Right atrium auricular region (tissue), 2 donors: Measurements from ENCODE around the gene FOXO1. TPM values are rescaled to one million over a fixed set of nuclear protein-coding genes. Genes with fewer than 3 reads are reported as not detected.

ENCODE experiments used
- DNase-seq: peaks from one replicate; pipeline ENCODE4 v3.0.0-alpha.2; 2019; ENCODE audit warnings: low spot score
- H3K27ac ChIP-seq, 2 donors: fragments of 200-600 bp; sonication (generic); 1 replicate in 1 of 2; 2 replicates in 1 of 2; pipeline ENCODE4 v1.5.1; 2016 to 2019
- H3K27me3 ChIP-seq, 2 donors: fragments of 200-600 bp; sonication (generic); one replicate each; pipeline versions ENCODE4 v1.5.1 to v1.6.0; 2017 to 2019
- H3K36me3 ChIP-seq: fragments of 200-600 bp; sonication (generic); one replicate; pipeline ENCODE4 v1.5.1; 2016
- H3K4me1 ChIP-seq, 2 donors: fragments of 200-600 bp; sonication (generic); one replicate each; pipeline versions ENCODE4 v1.5.1 to v1.6.0; 2017 to 2019
- H3K4me3 ChIP-seq, 2 donors: fragments of 200-600 bp; sonication (generic); 1 replicate in 1 of 2; 2 replicates in 1 of 2; pipeline ENCODE4 v1.5.1; 2017 to 2019; ENCODE audit warnings: mild to moderate bottlenecking in 1 of 2, moderate library complexity in 1 of 2
- H3K9me3 ChIP-seq, 2 donors: fragments of 200-600 bp; sonication (generic); one replicate each; pipeline ENCODE4 v1.5.1; 2019
- total RNA-seq, 2 donors: library from RNA; depleted of rRNA; stranded (reverse); fragments of >200 nt; gene quantifications; one replicate each; pipeline ENCODE4 v1.1.0, GENCODE V29; 2016
- TF ChIP-seq, protein P1 (sequence below), 2 donors: fragments of 200-600 bp; sonication (generic); IDR thresholded peaks; one replicate each; pipeline ENCODE4 v1.5.1; 2019; ENCODE audit warnings: antibody characterized with exemption in 2 of 2

FOXO1 gene
- total RNA-seq, 2 donors from 2014 or later: 17.3 to 32.7 TPM

DNA sequence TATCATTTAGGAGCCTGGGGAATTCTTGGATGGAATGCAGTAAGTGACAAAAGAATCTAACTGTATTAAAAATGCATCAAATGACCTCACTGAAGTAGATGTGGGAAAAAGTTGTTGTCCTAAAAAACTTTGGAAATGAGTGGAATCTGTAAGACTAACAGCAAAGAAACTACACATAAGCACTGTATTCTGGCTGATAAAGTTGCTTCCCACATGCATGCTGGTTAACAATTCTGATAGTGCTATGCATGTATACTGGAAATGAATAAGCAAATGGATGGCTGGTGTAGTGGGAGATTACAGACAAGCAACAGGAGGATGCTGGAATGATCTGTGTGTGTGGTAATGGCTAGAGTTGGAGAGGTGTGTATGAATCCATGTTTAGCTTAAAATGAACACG, 138.5 kb downstream of the FOXO1 start:
- TF ChIP-seq, protein P1, sequence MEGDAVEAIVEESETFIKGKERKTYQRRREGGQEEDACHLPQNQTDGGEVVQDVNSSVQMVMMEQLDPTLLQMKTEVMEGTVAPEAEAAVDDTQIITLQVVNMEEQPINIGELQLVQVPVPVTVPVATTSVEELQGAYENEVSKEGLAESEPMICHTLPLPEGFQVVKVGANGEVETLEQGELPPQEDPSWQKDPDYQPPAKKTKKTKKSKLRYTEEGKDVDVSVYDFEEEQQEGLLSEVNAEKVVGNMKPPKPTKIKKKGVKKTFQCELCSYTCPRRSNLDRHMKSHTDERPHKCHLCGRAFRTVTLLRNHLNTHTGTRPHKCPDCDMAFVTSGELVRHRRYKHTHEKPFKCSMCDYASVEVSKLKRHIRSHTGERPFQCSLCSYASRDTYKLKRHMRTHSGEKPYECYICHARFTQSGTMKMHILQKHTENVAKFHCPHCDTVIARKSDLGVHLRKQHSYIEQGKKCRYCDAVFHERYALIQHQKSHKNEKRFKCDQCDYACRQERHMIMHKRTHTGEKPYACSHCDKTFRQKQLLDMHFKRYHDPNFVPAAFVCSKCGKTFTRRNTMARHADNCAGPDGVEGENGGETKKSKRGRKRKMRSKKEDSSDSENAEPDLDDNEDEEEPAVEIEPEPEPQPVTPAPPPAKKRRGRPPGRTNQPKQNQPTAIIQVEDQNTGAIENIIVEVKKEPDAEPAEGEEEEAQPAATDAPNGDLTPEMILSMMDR (IDR thresholded peaks at IDR 0.05): no peak
- Histone ChIP-seq H3K36me3 (no peaks in the 10 kb centered on the region), H3K4me1 (no peaks in the 10 kb centered on the region), H3K4me3 (no peak overlapping the region), H3K27me3 (no peaks in the 10 kb centered on the region), H3K27ac (no peak overlapping the region), H3K9me3 (peaks cover 0 to 20% of the 10 kb centered on the region in 2 donors)
- DNase-seq: no peak

DNA sequence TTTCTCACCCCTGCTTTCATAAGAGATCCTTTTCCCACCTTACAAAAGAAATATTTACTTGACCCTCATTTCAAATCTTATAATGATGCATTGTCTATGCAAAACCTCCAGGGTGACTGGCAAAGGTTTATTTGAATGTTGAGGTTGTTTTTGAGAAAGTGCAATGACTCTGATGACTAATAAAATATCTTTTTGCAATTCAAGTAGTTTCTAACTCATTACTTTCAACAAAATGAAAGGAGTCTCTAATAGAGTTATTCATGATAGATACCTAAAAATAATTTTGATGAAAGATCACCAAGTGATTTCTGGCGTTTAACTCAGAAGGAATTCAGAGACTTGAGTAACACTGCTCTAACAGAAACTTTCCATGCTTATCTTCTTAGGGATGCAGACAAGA, 144.2 kb downstream of the FOXO1 start:
- Histone ChIP-seq H3K27me3 (no peaks in the 10 kb centered on the region), H3K36me3 (no peaks in the 10 kb centered on the region), H3K4me1 (no peaks in the 10 kb centered on the region), H3K9me3 (peaks cover 0 to 2% of the 10 kb centered on the region in 2 donors), H3K4me3 (no peak overlapping the region), H3K27ac (no peak overlapping the region)
- DNase-seq: no peak
- TF ChIP-seq, protein P1 (IDR thresholded peaks at IDR 0.05): no peak

DNA sequence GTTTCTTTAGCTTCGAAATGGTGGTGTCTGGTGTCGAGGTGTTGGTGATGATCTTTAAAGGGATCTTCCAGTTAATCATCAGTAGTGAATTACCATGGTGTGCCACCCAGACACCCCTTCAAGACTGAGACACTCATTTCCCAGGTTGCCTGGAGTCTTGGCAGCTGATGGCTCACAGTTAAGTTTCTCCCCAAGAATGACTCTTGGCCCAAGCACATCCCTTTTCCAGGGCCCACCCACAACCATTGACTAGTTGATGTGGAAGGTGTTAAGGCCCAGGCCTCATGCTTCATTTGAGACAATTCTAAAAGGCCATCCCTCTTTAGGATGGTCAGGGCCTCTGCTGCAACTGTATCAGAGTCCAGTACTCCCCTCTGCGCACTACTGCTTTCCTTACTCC, 145.5 kb downstream of the FOXO1 start:
- no peaks in the 10 kb centered on the region for H3K27me3 ChIP-seq
- DNase-seq: no peak
- H3K9me3 ChIP-seq: no peaks in the 10 kb centered on the region
- H3K36me3 ChIP-seq: no peaks in the 10 kb centered on the region
- no peak overlapping the region for H3K27ac ChIP-seq
- TF ChIP-seq, protein P1 (IDR thresholded peaks at IDR 0.05): no peak
- H3K4me3 ChIP-seq: no peak overlapping the region
- no peaks in the 10 kb centered on the region for H3K4me1 ChIP-seq

DNA sequence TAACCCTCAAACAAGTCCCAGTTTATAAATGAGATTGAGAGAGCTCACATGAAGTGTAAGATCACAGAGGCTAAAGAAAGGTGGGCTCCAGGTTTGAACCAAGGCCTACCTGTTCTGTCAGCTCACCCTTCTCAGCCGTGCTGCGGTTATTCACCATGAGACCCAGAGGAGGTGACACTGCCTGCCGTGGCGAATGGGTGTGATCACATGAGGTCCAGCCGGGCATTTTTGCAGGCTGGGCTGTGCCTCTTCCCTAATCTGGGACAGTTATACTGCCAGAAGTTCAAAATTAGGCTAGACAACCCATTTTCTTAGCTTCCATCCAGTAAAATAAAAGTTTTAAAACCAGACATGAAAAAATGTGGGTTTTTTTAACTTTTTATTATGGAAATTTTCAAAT, 146.8 kb downstream of the FOXO1 start:
- no peaks in the 10 kb centered on the region for H3K4me1 ChIP-seq
- peak; percentile 79 for DNase-seq
- H3K27ac ChIP-seq: no peak overlapping the region
- TF ChIP-seq, protein P1 (IDR thresholded peaks at IDR 0.05): no peak
- H3K36me3 ChIP-seq: no peaks in the 10 kb centered on the region
- H3K4me3 ChIP-seq: no peak overlapping the region
- H3K27me3 ChIP-seq: no peaks in the 10 kb centered on the region
- no peaks in the 10 kb centered on the region for H3K9me3 ChIP-seq

DNA sequence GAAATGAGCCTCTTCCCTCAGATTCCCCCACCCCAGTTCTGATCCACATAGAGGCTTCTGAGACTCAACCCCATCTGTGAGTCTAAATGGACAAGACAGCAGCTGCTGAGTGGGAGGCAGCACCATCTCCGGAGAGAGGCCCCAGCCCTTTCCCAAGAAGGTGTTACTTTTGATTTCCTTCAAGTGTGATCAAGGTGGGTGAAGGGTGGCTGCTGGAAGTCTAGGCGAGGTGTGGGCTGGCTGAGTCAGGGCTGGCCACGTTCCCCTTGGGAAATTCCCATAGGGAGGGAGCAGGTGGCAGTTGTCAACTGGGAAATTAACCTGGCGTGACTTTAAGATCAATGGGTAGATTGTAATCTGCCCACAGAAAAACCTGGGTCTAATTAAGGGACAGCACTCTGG, 148.0 kb downstream of the FOXO1 start:
- Histone ChIP-seq H3K9me3 (no peaks in the 10 kb centered on the region), H3K27ac (no peak overlapping the region), H3K36me3 (no peaks in the 10 kb centered on the region), H3K4me3 (no peak overlapping the region), H3K27me3 (no peaks in the 10 kb centered on the region), H3K4me1 (no peaks in the 10 kb centered on the region)
- TF ChIP-seq, protein P1 (IDR thresholded peaks at IDR 0.05): no peak
- no peak for DNase-seq
